Measurements from ENCODE around the gene ELOVL3. TPM values are rescaled to one million over a fixed set of nuclear protein-coding genes. Genes with fewer than 3 reads are reported as not detected.

The ELOVL3 gene
- total and polyA plus RNA-seq, 7 donors: 0.17 to 0.54 (median 0.26) TPM; not detected in 1

GRCh38 chr10:102261842-102262241, 35.7 kb downstream of the ELOVL3 start:
- Histone ChIP-seq H3K36me3 (ENCODE audit: insufficient read depth in 1 of 2, low read depth in 1 of 2) (peaks cover 0 to 24% of the 10 kb centered on the region in 2 donors), H3K4me3 (peak overlapping the region; percentile 1), H3K27me3 (ENCODE audit: insufficient read depth in 3 of 3, low read length in 2 of 3) (no peaks in the 10 kb centered on the region), H3K9me3 (no peaks in the 10 kb centered on the region), H3K4me1 (peaks cover 70% of the 10 kb centered on the region), H3K27ac (peak overlapping the region; percentile 71)
- TF ChIP-seq, protein P1, sequence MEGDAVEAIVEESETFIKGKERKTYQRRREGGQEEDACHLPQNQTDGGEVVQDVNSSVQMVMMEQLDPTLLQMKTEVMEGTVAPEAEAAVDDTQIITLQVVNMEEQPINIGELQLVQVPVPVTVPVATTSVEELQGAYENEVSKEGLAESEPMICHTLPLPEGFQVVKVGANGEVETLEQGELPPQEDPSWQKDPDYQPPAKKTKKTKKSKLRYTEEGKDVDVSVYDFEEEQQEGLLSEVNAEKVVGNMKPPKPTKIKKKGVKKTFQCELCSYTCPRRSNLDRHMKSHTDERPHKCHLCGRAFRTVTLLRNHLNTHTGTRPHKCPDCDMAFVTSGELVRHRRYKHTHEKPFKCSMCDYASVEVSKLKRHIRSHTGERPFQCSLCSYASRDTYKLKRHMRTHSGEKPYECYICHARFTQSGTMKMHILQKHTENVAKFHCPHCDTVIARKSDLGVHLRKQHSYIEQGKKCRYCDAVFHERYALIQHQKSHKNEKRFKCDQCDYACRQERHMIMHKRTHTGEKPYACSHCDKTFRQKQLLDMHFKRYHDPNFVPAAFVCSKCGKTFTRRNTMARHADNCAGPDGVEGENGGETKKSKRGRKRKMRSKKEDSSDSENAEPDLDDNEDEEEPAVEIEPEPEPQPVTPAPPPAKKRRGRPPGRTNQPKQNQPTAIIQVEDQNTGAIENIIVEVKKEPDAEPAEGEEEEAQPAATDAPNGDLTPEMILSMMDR (IDR thresholded peaks at IDR 0.05): no peak
- DNase-seq: no peak
- intact Hi-C loops (cut with DNase I): no loop called here
- peak in 3 of 4 donors; percentile 60 to 75 (median 60) for ATAC-seq
- 15 to 35% (median 18%) methylated on average over 6 of the region's 6 CpGs for WGBS, 3 donors

DNA sequence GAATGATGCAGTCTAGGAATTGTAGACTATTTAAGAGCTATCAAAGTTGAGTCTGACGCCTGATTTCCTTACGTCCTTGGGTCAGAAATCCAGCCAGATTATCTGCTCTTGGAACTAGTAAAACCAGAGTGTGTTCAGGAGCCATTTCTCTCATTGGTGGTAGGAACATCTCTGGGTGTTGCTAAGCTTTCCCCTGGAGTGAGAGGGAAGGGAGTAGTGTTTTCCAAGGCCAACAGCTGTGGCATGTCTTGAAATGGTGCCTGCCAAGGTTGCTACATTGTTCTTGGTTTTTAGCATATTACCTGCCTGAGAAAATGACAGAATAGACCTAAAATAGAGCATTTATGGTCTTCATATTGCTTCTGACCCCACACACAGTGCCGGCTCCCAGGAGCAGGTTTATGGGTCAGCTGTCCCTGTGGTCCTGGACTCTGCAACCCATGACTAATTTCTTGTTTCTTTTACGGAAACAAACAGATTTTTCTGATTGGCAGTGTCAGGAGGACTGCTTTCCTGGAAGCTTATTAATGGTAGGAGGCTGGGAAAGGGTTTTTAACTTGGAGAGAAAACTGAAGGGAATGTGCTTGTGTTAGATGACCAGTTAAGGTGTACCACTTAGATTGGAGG, 36.8 kb downstream of the ELOVL3 start:
- WGBS, 3 donors: 37 to 67% (median 38%) methylated on average over 4 of the region's 4 CpGs
- Histone ChIP-seq H3K4me1 (peaks cover 71% of the 10 kb centered on the region), H3K9me3 (no peaks in the 10 kb centered on the region), H3K4me3 (peak overlapping the region; percentile 1), H3K27me3 (ENCODE audit: insufficient read depth in 3 of 3, low read length in 2 of 3) (no peaks in the 10 kb centered on the region), H3K27ac (peak overlapping the region; percentile 71), H3K36me3 (ENCODE audit: insufficient read depth in 1 of 2, low read depth in 1 of 2) (peaks cover 0 to 24% of the 10 kb centered on the region in 2 donors)
- peak in 2 of 4 donors; percentile 27 to 44 for ATAC-seq
- TF ChIP-seq, protein P1 (IDR thresholded peaks at IDR 0.05): no peak
- no peak for DNase-seq
- intact Hi-C loops (cut with DNase I): no loop called here

DNA sequence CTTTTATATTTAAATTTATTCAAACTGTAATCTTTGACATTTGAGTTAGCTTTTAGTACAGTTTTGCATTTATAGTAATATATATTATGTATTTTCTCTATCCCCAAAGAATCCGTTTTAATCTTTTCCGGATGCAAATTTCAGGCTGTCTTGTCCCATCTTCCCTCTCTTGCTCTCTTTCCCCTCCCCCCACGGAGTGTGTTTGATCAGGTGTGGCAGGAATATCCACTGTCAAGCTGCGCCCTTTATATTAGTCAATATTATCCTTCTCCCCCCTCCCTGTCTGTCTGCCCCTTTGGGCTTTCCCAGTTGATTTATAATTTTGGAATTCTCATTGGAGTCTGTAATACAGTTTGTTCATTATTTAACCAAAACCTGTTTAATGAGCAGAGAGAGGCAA, 38.3 kb downstream of the ELOVL3 start:
- H3K36me3 ChIP-seq (ENCODE audit: insufficient read depth in 1 of 2, low read depth in 1 of 2): peaks cover 0 to 18% of the 10 kb centered on the region in 2 donors
- no peak for ATAC-seq
- 76 to 87% (median 77%) methylated on average over 4 of the region's 4 CpGs for WGBS, 3 donors
- H3K4me3 ChIP-seq: no peak overlapping the region
- H3K27me3 ChIP-seq (ENCODE audit: insufficient read depth in 3 of 3, low read length in 2 of 3): no peaks in the 10 kb centered on the region
- H3K4me1 ChIP-seq: peaks cover 86% of the 10 kb centered on the region
- intact Hi-C loops (cut with DNase I): no loop called here
- H3K9me3 ChIP-seq: no peaks in the 10 kb centered on the region
- no peak for DNase-seq
- TF ChIP-seq, protein P1 (IDR thresholded peaks at IDR 0.05): no peak
- H3K27ac ChIP-seq: no peak overlapping the region

- DNase-seq (no peak), ATAC-seq (peak in 2 of 4 donors; percentile 21 to 33)
- TF ChIP-seq, protein P1 (IDR thresholded peaks at IDR 0.05): no peak
- H3K4me1 ChIP-seq: peaks cover 71% of the 10 kb centered on the region
- H3K27me3 ChIP-seq (ENCODE audit: insufficient read depth in 3 of 3, low read length in 2 of 3): no peaks in the 10 kb centered on the region
- H3K4me3 ChIP-seq: no peak overlapping the region
- intact Hi-C loops (cut with DNase I): no loop called here
- peak overlapping the region; percentile 73 for H3K27ac ChIP-seq
- no peaks in the 10 kb centered on the region for H3K36me3 ChIP-seq (ENCODE audit: insufficient read depth in 1 of 2, low read depth in 1 of 2)
- 68 to 88% (median 74%) methylated on average over 3 of the region's 3 CpGs for WGBS, 3 donors
- H3K9me3 ChIP-seq: no peaks in the 10 kb centered on the region
Observed at GRCh38 chr10:102266670-102267069, 40.6 kb downstream of the ELOVL3 start.

- H3K4me3 ChIP-seq: no peak overlapping the region
- TF ChIP-seq, protein P1 (IDR thresholded peaks at IDR 0.05): no peak
- no peaks in the 10 kb centered on the region for H3K27me3 ChIP-seq (ENCODE audit: insufficient read depth in 3 of 3, low read length in 2 of 3)
- ATAC-seq: peak; percentile 51 to 76 (median 53)
- peaks cover 71% of the 10 kb centered on the region for H3K4me1 ChIP-seq
- H3K36me3 ChIP-seq (ENCODE audit: insufficient read depth in 1 of 2, low read depth in 1 of 2): no peaks in the 10 kb centered on the region
- intact Hi-C loops (cut with DNase I): no loop called here
- H3K9me3 ChIP-seq: no peaks in the 10 kb centered on the region
- no peak for DNase-seq
- peak overlapping the region; percentile 73 for H3K27ac ChIP-seq
Observed at GRCh38 chr10:102267748-102268147, 41.6 kb downstream of the ELOVL3 start.

Measured in psoas muscle (tissue), 8 donors.